Measurements from ENCODE around the gene BAIAP2. TPM values are rescaled to one million over a fixed set of nuclear protein-coding genes. Genes with fewer than 3 reads are reported as not detected.

BAIAP2 gene
- total RNA-seq, 1 donor from 2014 or later, result 51.4 TPM

GRCh38 chr17:81046132-81046769 is 11.3 kb downstream of the BAIAP2 start:
- Histone ChIP-seq H3K9me3 (ENCODE audit: insufficient read depth, low read depth, low read length) (no peaks in the 10 kb centered on the region), H3K36me3 (ENCODE audit: insufficient read depth, low read length) (no peaks in the 10 kb centered on the region), H2AFZ (ENCODE audit: low read depth, low read length) (no peak overlapping the region), H3K4me3 (ENCODE audit: insufficient read depth, low read depth, low read length) (no peak overlapping the region), H3K4me2 (ENCODE audit: low read length) (no peak overlapping the region), H4K20me1 (ENCODE audit: insufficient read depth, low read length) (peaks cover 79% of the 10 kb centered on the region), H3K9ac (ENCODE audit: low read length) (no peak overlapping the region), H3K4me1 (ENCODE audit: insufficient read depth, low read length) (peaks cover 58% of the 10 kb centered on the region), H3K27me3 (ENCODE audit: insufficient read depth, low read length) (no peaks in the 10 kb centered on the region), H3K79me2 (ENCODE audit: insufficient read depth, low read length) (peaks cover 99% of the 10 kb centered on the region), H3K27ac (ENCODE audit: low read depth, low read length) (no peak overlapping the region)
- Mint-ChIP-seq H3K4me3 (ENCODE audit: unreplicated experiment) (peak overlapping the region; percentile 40), H3K27me3 (ENCODE audit: low read depth, unreplicated experiment) (no peaks in the 10 kb centered on the region), H3K4me1 (ENCODE audit: low read depth, unreplicated experiment) (peaks cover 37% of the 10 kb centered on the region), H3K36me3 (ENCODE audit: low read depth, unreplicated experiment) (peaks cover 3% of the 10 kb centered on the region), H3K27ac (ENCODE audit: unreplicated experiment) (peak overlapping the region; percentile 90), H3K9me3 (ENCODE audit: unreplicated experiment) (no peaks in the 10 kb centered on the region)
- no peak for TF ChIP-seq EZH2 (IDR thresholded peaks at IDR 0.05; ENCODE audit: insufficient read depth, low read length)
- TF ChIP-seq, protein P1, sequence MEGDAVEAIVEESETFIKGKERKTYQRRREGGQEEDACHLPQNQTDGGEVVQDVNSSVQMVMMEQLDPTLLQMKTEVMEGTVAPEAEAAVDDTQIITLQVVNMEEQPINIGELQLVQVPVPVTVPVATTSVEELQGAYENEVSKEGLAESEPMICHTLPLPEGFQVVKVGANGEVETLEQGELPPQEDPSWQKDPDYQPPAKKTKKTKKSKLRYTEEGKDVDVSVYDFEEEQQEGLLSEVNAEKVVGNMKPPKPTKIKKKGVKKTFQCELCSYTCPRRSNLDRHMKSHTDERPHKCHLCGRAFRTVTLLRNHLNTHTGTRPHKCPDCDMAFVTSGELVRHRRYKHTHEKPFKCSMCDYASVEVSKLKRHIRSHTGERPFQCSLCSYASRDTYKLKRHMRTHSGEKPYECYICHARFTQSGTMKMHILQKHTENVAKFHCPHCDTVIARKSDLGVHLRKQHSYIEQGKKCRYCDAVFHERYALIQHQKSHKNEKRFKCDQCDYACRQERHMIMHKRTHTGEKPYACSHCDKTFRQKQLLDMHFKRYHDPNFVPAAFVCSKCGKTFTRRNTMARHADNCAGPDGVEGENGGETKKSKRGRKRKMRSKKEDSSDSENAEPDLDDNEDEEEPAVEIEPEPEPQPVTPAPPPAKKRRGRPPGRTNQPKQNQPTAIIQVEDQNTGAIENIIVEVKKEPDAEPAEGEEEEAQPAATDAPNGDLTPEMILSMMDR (IDR thresholded peaks at IDR 0.05; ENCODE audit: insufficient read depth, low read depth, low read length), result no peak
- DNase-seq (ENCODE audit: low read depth), result no peak
- no peak for FAIRE-seq

DNA sequence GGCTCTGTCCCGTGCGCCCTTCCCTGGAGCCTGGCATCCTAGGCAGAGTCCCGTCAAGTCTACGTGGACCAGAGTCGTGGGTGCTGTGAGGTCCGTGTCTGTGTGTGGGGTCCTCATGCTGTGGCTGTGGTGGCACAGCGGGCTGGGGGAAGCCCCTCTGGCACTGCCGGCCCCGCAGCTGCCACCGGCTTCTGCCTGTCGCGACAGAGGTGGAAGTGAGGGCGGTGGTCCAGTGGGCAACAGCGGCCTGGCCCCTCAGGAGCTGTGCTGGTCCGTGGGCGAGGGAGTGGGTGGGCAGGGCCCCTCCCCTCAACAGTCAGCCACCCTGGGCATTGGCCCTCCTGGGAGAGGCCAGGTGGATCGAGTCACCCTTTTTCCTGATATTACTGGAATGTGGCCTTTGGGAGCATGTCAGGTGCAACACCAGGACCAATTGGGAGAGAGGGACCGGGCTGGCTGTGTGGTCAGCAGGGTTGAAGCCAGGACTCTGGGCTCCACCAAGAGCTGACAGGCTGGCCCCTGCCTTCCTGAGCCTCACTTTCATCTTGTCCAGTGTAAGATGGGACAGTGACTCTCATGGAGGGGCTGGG is 11.9 kb downstream of the BAIAP2 start:
- no peak overlapping the region for H3K4me2 ChIP-seq (ENCODE audit: low read length)
- H3K27me3 Mint-ChIP-seq (ENCODE audit: low read depth, unreplicated experiment), result no peaks in the 10 kb centered on the region
- no peaks in the 10 kb centered on the region for H3K36me3 ChIP-seq (ENCODE audit: insufficient read depth, low read length)
- peaks cover 37% of the 10 kb centered on the region for H3K4me1 Mint-ChIP-seq (ENCODE audit: low read depth, unreplicated experiment)
- peaks cover 57% of the 10 kb centered on the region for H3K4me1 ChIP-seq (ENCODE audit: insufficient read depth, low read length)
- no peak overlapping the region for H3K4me3 Mint-ChIP-seq (ENCODE audit: unreplicated experiment)
- no peak overlapping the region for H3K4me3 ChIP-seq (ENCODE audit: insufficient read depth, low read depth, low read length)
- no peaks in the 10 kb centered on the region for H3K27me3 ChIP-seq (ENCODE audit: insufficient read depth, low read length)
- no peak overlapping the region for H3K27ac Mint-ChIP-seq (ENCODE audit: unreplicated experiment)
- no peak for FAIRE-seq
- H3K36me3 Mint-ChIP-seq (ENCODE audit: low read depth, unreplicated experiment), result peaks cover 2% of the 10 kb centered on the region
- no peaks in the 10 kb centered on the region for H3K9me3 ChIP-seq (ENCODE audit: insufficient read depth, low read depth, low read length)
- no peak overlapping the region for H2AFZ ChIP-seq (ENCODE audit: low read depth, low read length)
- peaks cover 78% of the 10 kb centered on the region for H4K20me1 ChIP-seq (ENCODE audit: insufficient read depth, low read length)
- no peak for TF ChIP-seq EZH2 (IDR thresholded peaks at IDR 0.05; ENCODE audit: insufficient read depth, low read length)
- TF ChIP-seq, protein P1 (IDR thresholded peaks at IDR 0.05; ENCODE audit: insufficient read depth, low read depth, low read length), result no peak
- H3K27ac ChIP-seq (ENCODE audit: low read depth, low read length), result no peak overlapping the region
- no peak for DNase-seq (ENCODE audit: low read depth)
- H3K9ac ChIP-seq (ENCODE audit: low read length), result no peak overlapping the region
- H3K79me2 ChIP-seq (ENCODE audit: insufficient read depth, low read length), result peaks cover 100% of the 10 kb centered on the region
- H3K9me3 Mint-ChIP-seq (ENCODE audit: unreplicated experiment), result no peaks in the 10 kb centered on the region

DNA sequence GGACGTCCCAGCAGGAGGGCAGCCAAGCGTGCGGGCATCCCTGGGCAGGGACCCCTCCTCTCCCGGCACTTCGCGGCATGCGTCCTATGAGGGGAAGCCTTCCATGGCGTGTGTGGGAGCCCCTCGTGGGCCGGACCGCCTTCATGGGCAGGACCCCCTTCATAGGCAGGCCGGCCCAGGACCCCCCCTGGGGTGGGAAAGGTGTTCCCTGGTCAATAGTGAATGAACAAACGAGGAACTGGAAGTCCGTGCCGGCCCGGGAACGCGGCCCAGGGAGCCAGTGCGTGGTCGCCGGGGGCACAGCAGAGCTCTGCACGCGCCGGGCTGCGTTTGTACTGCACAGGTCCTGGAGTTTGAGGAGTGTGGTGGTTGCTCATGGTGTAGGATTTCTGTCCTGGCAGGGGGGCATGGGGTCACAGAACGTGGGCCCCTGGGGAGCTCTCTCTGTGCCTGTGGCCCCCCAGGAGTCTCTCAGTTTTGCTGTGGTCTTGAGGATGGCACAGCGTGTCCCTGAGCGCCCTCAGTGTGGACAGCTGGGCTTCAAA is 13.9 kb downstream of the BAIAP2 start:
- peaks cover 96% of the 10 kb centered on the region for H3K79me2 ChIP-seq (ENCODE audit: insufficient read depth, low read length)
- peaks cover 83% of the 10 kb centered on the region for H4K20me1 ChIP-seq (ENCODE audit: insufficient read depth, low read length)

More for the DNA sequence above, 13.9 kb downstream of the BAIAP2 start:
- no peak overlapping the region for H3K4me3 ChIP-seq (ENCODE audit: insufficient read depth, low read depth, low read length)
- DNase-seq (ENCODE audit: low read depth) (no peak), FAIRE-seq (no peak)
- no peak overlapping the region for H3K27ac Mint-ChIP-seq (ENCODE audit: unreplicated experiment)
- H3K4me3 Mint-ChIP-seq (ENCODE audit: unreplicated experiment), result no peak overlapping the region
- peak overlapping the region; percentile 78 for H3K27ac ChIP-seq (ENCODE audit: low read depth, low read length)
- no peak overlapping the region for H2AFZ ChIP-seq (ENCODE audit: low read depth, low read length)
- peaks cover 67% of the 10 kb centered on the region for H3K4me1 ChIP-seq (ENCODE audit: insufficient read depth, low read length)
- no peaks in the 10 kb centered on the region for H3K9me3 ChIP-seq (ENCODE audit: insufficient read depth, low read depth, low read length)
- H3K9me3 Mint-ChIP-seq (ENCODE audit: unreplicated experiment), result no peaks in the 10 kb centered on the region
- TF ChIP-seq EZH2 (IDR thresholded peaks at IDR 0.05; ENCODE audit: insufficient read depth, low read length), result no peak
- TF ChIP-seq, protein P1 (IDR thresholded peaks at IDR 0.05; ENCODE audit: insufficient read depth, low read depth, low read length), result no peak
- no peaks in the 10 kb centered on the region for H3K36me3 ChIP-seq (ENCODE audit: insufficient read depth, low read length)
- no peaks in the 10 kb centered on the region for H3K27me3 Mint-ChIP-seq (ENCODE audit: low read depth, unreplicated experiment)
- H3K9ac ChIP-seq (ENCODE audit: low read length), result peak overlapping the region; percentile 67
- peak overlapping the region; percentile 62 for H3K4me2 ChIP-seq (ENCODE audit: low read length)
- peaks cover 34% of the 10 kb centered on the region for H3K4me1 Mint-ChIP-seq (ENCODE audit: low read depth, unreplicated experiment)
- peaks cover 4% of the 10 kb centered on the region for H3K36me3 Mint-ChIP-seq (ENCODE audit: low read depth, unreplicated experiment)
- H3K27me3 ChIP-seq (ENCODE audit: insufficient read depth, low read length), result no peaks in the 10 kb centered on the region
